ENCODE results near the gene GOSR2.
"Not testable (repeated sequence)": the region's sequence is repeated elsewhere in the genome, so short reads cannot be mapped to it uniquely, and the experiment has no call there.

Gene GOSR2

DNA sequence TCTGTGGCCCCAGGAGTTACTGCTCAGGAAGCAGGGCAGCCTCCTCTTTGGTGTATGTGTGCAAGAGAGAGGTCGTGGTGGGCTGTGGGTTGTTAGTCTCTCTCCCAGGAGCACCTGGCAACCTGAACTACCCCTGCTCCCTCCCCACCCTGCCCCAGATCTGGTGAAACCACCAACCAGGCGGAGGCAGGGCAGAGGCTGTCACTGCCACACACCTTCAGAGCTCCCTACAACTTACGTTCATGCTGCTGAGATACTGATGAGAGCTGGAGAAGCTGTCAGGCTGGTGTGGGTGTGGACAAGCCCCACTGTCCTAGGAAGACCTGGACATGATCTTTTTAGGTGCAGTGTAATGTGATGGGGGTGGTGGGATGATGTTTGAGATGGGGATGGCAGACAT, 24.3 kb downstream of the GOSR2 start:
- Histone ChIP-seq H3K4me3 (ENCODE audit: extremely low read depth, insufficient read depth, low read length, poor library complexity, severe bottlenecking) (no peak overlapping the region), H3K36me3 (ENCODE audit: control insufficient read depth, insufficient read depth, low read length) (peaks cover 1% of the 10 kb centered on the region), H3K4me1 (ENCODE audit: control insufficient read depth, insufficient read depth, low read length, poor library complexity, severe bottlenecking) (peaks cover 28% of the 10 kb centered on the region), H3K27ac (ENCODE audit: low read depth, low read length, severe bottlenecking) (no peak overlapping the region), H3K9me3 (ENCODE audit: control insufficient read depth, low read length) (no peaks in the 10 kb centered on the region)
- WGBS, 2 experiments (ENCODE audit: insufficient coverage in 2 of 2): 80% methylated on average over 1 of the region's 3 CpGs; no CpG with 5 or more reads in 1 of the 2 experiments

DNA sequence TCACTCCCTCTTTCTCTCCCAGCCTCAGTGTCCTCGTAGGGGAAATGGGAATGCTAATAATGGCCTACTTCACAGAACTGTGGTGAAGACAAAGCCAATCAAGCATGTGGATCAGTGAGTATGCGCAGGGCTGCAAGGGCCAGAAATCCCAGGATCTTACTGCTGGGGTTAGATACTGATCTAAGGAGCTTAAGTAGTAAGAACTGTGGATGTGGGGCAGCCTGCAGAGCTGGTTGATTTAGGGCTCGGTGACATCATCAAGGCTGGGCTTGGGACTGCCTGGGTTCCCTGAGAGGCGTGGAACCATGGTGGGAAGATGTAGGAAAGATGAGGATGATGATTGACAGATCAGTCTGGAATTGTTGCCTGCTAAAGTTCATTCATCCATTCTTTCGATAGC, 25.6 kb downstream of the GOSR2 start:
- 93 to 96% methylated on average over 4 to 5 of the region's 5 CpGs for WGBS, 2 experiments (ENCODE audit: insufficient coverage in 2 of 2)
- H3K4me3 ChIP-seq (ENCODE audit: extremely low read depth, insufficient read depth, low read length, poor library complexity, severe bottlenecking): no peak overlapping the region

DNA sequence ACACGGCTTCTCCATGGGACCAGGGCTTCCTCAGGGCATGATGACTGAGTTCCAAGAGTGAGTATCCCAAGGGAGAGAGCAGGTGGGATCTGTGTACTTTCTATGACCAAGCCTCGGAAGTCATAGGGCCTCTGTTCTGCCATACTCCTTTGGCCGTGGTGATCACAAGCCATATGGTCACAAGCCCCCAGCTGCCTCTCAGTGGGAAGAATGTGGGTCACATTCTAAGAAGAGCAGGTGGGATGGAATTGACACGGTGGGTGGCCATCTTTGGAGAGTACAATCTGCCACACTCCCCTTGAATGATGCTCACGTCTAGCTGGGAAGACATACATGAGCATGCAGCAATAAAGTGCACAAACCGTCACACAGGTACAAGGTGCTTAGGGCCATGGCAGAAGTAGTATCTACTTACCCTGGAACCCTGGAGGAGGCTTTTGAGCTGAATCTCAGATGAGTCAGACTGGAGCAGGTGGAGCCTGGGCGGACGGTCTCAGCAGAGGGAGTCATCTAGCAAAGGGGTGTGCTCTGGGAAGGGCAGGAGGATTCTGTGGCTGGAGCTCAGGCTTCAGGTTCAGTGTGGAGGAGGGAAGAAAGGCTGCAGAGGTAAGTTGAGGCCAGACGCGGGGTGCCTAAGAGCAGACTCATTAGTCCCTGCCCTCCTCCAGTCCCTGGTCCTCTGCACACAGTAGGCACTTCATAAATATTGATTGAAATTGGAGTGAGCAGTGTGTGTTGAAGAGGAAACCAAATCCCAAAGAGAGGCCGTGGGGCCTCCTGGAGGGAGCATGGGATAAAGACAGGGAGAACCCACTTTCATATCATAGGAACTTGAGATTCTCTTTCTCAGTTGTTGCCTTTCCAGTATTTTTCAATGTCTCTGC, 26.6 kb downstream of the GOSR2 start:
- H3K27ac ChIP-seq (ENCODE audit: low read depth, low read length, severe bottlenecking): no peak overlapping the region
- no peaks in the 10 kb centered on the region for H3K36me3 ChIP-seq (ENCODE audit: control insufficient read depth, insufficient read depth, low read length)
- 75 to 87% methylated on average over 7 to 9 of the region's 11 CpGs for WGBS, 2 experiments (ENCODE audit: insufficient coverage in 2 of 2)
- peaks cover 9% of the 10 kb centered on the region for H3K4me1 ChIP-seq (ENCODE audit: control insufficient read depth, insufficient read depth, low read length, poor library complexity, severe bottlenecking)
- H3K9me3 ChIP-seq (ENCODE audit: control insufficient read depth, low read length): no peaks in the 10 kb centered on the region
- H3K4me3 ChIP-seq (ENCODE audit: extremely low read depth, insufficient read depth, low read length, poor library complexity, severe bottlenecking): no peak overlapping the region

More for the DNA sequence above, 25.6 kb downstream of the GOSR2 start:
- no peaks in the 10 kb centered on the region for H3K9me3 ChIP-seq (ENCODE audit: control insufficient read depth, low read length)
- peaks cover 18% of the 10 kb centered on the region for H3K4me1 ChIP-seq (ENCODE audit: control insufficient read depth, insufficient read depth, low read length, poor library complexity, severe bottlenecking)
- H3K36me3 ChIP-seq (ENCODE audit: control insufficient read depth, insufficient read depth, low read length): no peaks in the 10 kb centered on the region
- H3K27ac ChIP-seq (ENCODE audit: low read depth, low read length, severe bottlenecking): no peak overlapping the region

DNA sequence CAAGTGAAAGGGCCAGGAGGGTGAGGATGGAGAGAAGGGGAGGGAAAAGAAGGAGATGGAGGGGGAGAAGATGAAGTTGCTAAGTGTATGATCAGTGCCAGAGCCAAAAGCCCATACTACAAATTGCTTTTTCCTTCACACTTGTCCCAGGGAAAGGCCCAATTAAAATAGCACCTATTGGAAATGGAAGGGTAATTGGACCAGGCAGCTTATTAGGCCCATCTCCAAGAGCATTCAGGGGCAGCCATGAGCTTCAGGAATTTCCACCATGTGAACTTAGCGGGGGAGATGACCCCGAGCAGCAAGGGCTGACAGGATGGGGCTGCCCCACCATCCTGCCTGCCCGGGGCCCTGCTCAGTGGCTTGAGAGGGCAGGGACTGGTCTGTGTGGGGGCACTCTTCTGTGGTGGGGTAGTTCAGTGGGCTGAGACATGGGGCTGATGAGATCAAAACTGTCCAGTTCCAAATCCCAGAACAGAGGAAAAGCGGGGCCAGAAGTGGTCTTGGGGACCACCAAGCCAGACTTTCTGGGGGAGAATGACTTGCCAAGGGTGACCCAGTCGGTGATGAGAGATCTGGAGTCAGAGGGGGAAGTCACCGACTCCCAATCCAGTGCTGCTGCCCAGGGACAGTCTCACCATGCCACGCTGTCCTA, 27.5 kb downstream of the GOSR2 start:
- Histone ChIP-seq H3K4me3 (ENCODE audit: extremely low read depth, insufficient read depth, low read length, poor library complexity, severe bottlenecking) (no peak overlapping the region), H3K27ac (ENCODE audit: low read depth, low read length, severe bottlenecking) (no peak overlapping the region), H3K36me3 (ENCODE audit: control insufficient read depth, insufficient read depth, low read length) (no peaks in the 10 kb centered on the region), H3K9me3 (ENCODE audit: control insufficient read depth, low read length) (no peaks in the 10 kb centered on the region), H3K4me1 (ENCODE audit: control insufficient read depth, insufficient read depth, low read length, poor library complexity, severe bottlenecking) (no peaks in the 10 kb centered on the region)
- 85 to 86% methylated on average over 5 to 7 of the region's 7 CpGs for WGBS, 2 experiments (ENCODE audit: insufficient coverage in 2 of 2)

DNA sequence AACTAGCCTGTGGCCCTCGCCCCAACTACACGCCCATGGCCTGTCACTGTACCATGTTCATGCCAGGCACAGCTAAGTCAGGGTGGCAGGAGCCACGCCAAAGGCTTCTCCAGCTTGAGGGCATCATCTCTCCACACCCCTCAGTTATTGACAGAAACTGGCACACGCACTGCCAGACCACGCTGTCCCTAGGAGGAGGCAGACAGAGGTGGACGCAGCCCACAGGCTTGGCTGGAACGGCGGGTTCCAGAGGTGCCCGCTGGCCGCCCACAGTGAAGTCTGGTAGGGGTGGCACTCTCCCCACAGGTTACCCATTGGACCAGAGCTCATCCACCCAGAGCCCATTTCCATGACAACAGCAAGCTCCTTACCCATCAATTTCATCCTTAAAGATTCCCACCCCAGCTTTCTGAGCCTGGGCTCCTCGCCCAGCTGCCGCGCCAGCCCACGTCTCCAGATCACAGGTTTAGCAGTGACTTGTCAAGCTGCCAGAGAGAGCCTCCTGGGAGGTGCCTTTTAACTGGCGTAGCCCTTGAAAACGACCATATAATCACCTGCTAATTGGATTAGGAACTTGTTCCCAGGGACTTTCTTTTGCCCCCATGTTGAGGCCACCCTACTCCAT, 28.1 kb downstream of the GOSR2 start:
- H3K27ac ChIP-seq (ENCODE audit: low read depth, low read length, severe bottlenecking): no peak overlapping the region
- 68 to 78% methylated on average over 9 to 12 of the region's 16 CpGs for WGBS, 2 experiments (ENCODE audit: insufficient coverage in 2 of 2)

DNA sequence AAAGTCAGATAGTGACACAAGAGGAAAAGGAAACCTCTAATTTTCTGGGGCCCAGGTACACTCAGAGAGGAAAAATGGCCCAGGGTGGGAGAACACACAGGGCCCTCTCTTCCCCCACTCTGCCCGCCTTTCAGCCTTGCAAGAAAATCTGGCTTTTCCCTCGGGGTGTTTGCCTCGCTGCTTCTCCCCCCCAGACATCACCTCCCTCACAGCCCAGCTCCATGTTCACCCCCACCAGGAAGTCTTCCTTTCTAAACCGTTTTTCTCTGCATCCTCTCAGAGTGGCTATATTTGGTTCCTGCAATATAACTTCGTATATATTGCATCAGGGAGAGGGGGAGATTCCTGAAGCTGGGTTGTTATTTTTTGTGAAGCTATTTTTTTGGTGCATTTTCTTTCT, 28.7 kb downstream of the GOSR2 start:
- WGBS, 2 experiments (ENCODE audit: insufficient coverage in 2 of 2): 43 to 67% methylated on average over 3 of the region's 5 CpGs
- H3K4me1 ChIP-seq (ENCODE audit: control insufficient read depth, insufficient read depth, low read length, poor library complexity, severe bottlenecking): no peaks in the 10 kb centered on the region
- H3K36me3 ChIP-seq (ENCODE audit: control insufficient read depth, insufficient read depth, low read length): no peaks in the 10 kb centered on the region
- H3K9me3 ChIP-seq (ENCODE audit: control insufficient read depth, low read length): no peaks in the 10 kb centered on the region
- H3K27ac ChIP-seq (ENCODE audit: low read depth, low read length, severe bottlenecking): no peak overlapping the region
- no peak overlapping the region for H3K4me3 ChIP-seq (ENCODE audit: extremely low read depth, insufficient read depth, low read length, poor library complexity, severe bottlenecking)

More for the DNA sequence above, 28.1 kb downstream of the GOSR2 start:
- Histone ChIP-seq H3K36me3 (ENCODE audit: control insufficient read depth, insufficient read depth, low read length) (no peaks in the 10 kb centered on the region), H3K4me3 (ENCODE audit: extremely low read depth, insufficient read depth, low read length, poor library complexity, severe bottlenecking) (no peak overlapping the region), H3K4me1 (ENCODE audit: control insufficient read depth, insufficient read depth, low read length, poor library complexity, severe bottlenecking) (no peaks in the 10 kb centered on the region), H3K9me3 (ENCODE audit: control insufficient read depth, low read length) (no peaks in the 10 kb centered on the region)

DNA sequence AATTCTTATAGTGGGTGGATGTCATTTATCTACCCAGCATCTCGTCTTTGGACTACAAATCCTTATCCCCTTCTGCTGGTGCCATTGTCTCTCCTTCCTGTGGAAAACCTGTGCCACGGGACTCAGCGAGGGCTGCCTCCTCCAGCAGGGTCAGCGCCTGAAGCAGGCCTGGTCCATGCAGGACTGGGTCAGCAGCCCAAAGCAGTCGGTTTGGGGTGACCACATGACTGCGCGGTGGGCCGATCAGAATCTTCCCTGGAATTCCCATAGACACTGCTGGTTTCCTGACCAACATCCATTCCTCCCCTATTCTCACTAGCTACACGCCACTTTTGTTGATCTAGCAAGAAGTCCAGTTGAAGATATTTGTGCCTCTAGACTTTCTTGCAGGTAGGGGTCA, 29.2 kb downstream of the GOSR2 start:
- H3K4me3 ChIP-seq (ENCODE audit: extremely low read depth, insufficient read depth, low read length, poor library complexity, severe bottlenecking): no peak overlapping the region
- WGBS, 2 experiments (ENCODE audit: insufficient coverage in 2 of 2): 90 to 92% methylated on average over 7 of the region's 9 CpGs
- no peaks in the 10 kb centered on the region for H3K9me3 ChIP-seq (ENCODE audit: control insufficient read depth, low read length)
- H3K36me3 ChIP-seq (ENCODE audit: control insufficient read depth, insufficient read depth, low read length): no peaks in the 10 kb centered on the region
- no peak overlapping the region for H3K27ac ChIP-seq (ENCODE audit: low read depth, low read length, severe bottlenecking)
- H3K4me1 ChIP-seq (ENCODE audit: control insufficient read depth, insufficient read depth, low read length, poor library complexity, severe bottlenecking): no peaks in the 10 kb centered on the region

DNA sequence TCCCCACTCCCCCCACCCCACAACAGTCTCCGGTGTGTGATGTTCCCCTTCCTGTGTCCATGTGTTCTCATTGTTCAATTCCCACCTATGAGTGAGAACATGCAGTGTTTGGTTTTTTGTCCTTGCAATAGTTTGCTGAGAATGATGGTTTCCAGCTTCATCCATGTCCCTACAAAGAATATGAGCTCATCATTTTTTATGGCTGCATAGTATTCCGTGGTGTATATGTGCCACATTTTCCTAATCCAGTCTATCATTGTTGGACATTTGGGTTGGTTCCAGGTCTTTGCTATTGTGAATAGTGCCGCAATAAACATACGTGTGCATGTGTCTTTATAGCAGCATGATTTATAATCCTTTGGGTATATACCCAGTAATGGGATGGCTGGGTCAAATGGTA, 30.2 kb downstream of the GOSR2 start:
- H3K4me3 ChIP-seq (ENCODE audit: extremely low read depth, insufficient read depth, low read length, poor library complexity, severe bottlenecking); H3K36me3 ChIP-seq (ENCODE audit: control insufficient read depth, insufficient read depth, low read length); H3K9me3 ChIP-seq (ENCODE audit: control insufficient read depth, low read length); H3K27ac ChIP-seq (ENCODE audit: low read depth, low read length, severe bottlenecking); H3K4me1 ChIP-seq (ENCODE audit: control insufficient read depth, insufficient read depth, low read length, poor library complexity, severe bottlenecking): not testable (repeated sequence)
- WGBS, 2 experiments (ENCODE audit: insufficient coverage in 2 of 2): no CpG with 5 or more reads among the region's 4 CpGs

DNA sequence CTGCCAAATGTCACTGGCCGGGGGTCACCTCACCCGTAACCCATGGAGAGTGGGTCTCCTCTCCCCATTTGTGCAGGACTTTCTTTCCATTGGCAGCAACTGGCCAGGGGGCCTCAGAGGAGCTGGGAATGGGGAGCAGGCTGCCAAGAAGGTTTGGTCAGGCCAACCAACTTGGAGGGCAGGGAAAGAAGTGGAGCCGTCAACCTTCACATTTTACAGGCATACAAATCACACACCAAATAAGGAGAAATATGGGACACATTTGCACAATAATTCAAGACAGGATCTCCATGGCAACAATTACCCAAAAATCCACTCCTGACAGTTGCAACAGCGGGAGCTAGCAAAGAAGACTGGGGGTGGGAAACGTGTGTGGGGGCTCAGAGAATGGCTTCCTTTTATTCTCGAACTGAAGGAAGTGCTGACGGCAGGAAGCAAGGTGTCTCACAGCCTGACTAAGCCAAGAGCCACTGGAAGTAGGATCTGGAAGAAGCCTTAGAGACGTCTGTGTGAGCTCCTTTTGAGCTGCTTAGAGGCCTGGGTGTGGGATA, 35.2 kb downstream of the GOSR2 start:
- Histone ChIP-seq H3K36me3 (ENCODE audit: control insufficient read depth, insufficient read depth, low read length) (no peaks in the 10 kb centered on the region), H3K4me1 (ENCODE audit: control insufficient read depth, insufficient read depth, low read length, poor library complexity, severe bottlenecking) (peaks cover 2% of the 10 kb centered on the region), H3K4me3 (ENCODE audit: extremely low read depth, insufficient read depth, low read length, poor library complexity, severe bottlenecking) (no peak overlapping the region), H3K27ac (ENCODE audit: low read depth, low read length, severe bottlenecking) (no peak overlapping the region), H3K9me3 (ENCODE audit: control insufficient read depth, low read length) (no peaks in the 10 kb centered on the region)
- WGBS, 2 experiments (ENCODE audit: insufficient coverage in 2 of 2): 70 to 73% methylated on average over 5 to 6 of the region's 8 CpGs

DNA sequence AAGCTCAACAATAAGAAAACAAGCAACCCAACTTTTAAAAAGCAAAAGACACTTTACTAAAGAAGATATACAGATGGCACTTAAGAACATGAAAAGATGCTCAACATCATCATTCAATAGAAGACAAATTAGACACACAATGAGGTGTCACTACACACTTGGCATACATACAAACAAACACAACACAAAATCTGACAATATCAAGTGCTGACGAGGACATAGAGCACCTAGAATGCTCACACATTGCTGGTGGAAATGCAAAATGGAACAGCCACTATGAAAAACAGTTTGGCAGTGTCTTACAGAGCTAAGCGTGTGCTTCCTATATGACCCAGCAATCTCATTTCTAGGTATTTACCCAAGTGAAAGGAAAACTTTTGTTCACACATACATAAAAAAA, 37.2 kb downstream of the GOSR2 start:
- Histone ChIP-seq H3K4me3 (ENCODE audit: extremely low read depth, insufficient read depth, low read length, poor library complexity, severe bottlenecking) (no peak overlapping the region), H3K27ac (ENCODE audit: low read depth, low read length, severe bottlenecking) (no peak overlapping the region), H3K9me3 (ENCODE audit: control insufficient read depth, low read length) (no peaks in the 10 kb centered on the region), H3K4me1 (ENCODE audit: control insufficient read depth, insufficient read depth, low read length, poor library complexity, severe bottlenecking) (peaks cover 2% of the 10 kb centered on the region), H3K36me3 (ENCODE audit: control insufficient read depth, insufficient read depth, low read length) (no peaks in the 10 kb centered on the region)
- 0 to 45% methylated on average over 1 to 2 of the region's 2 CpGs for WGBS, 2 experiments (ENCODE audit: insufficient coverage in 2 of 2)

Data from mesodermal cell (in vitro differentiated cells).